GM23338 (cell line): ENCODE measurements around the gene CD3G. TPM values are rescaled to one million over a fixed set of nuclear protein-coding genes. Genes with fewer than 3 reads are reported as not detected.

ENCODE experiments used
- ATAC-seq: fragments of 200-7000 bp; cut with Tn5 transposase; 3 replicates; pipeline ENCODE4 v1.9.1; 2020
- DNase-seq: peaks from one replicate; pipeline ENCODE4 v3.0.0-alpha.2; 2015; ENCODE audit warnings: low spot score
- H2AFZ ChIP-seq: fragments of 200-600 bp; sonication (generic); 2 replicates; pipeline ENCODE4 v1.8.0; 2016; ENCODE audit warnings: antibody characterized with exemption, mild to moderate bottlenecking, moderate library complexity
- H3F3A ChIP-seq: fragments of 200-600 bp; sonication (generic); replicated peaks from 2 replicates; pipeline ENCODE4 v1.8.0; 2017; ENCODE audit warnings: antibody characterized with exemption, mixed run types, low read depth
- H3K27ac ChIP-seq: fragments of 200-600 bp; sonication (generic); 2 replicates; pipeline ENCODE4 v1.6.1; 2016; ENCODE audit warnings: low read depth
- H3K27me3 ChIP-seq: fragments of 200-600 bp; sonication (generic); 2 replicates; pipeline ENCODE4 v1.8.0; 2016; ENCODE audit warnings: mild to moderate bottlenecking, mixed run types, moderate library complexity; ENCODE audit not compliant: insufficient read depth
- H3K36me3 ChIP-seq: fragments of 200-600 bp; sonication (generic); 2 replicates; pipeline ENCODE4 v1.8.0; 2016; ENCODE audit warnings: mild to moderate bottlenecking; ENCODE audit not compliant: insufficient read depth
- H3K4me1 ChIP-seq: fragments of 200-600 bp; sonication (generic); 2 replicates; pipeline ENCODE4 v1.8.0; 2016; ENCODE audit warnings: mild to moderate bottlenecking, moderate library complexity; ENCODE audit not compliant: insufficient read depth
- H3K4me2 ChIP-seq: fragments of 200-600 bp; sonication (generic); 2 replicates; pipeline ENCODE4 v1.7.1; 2017; ENCODE audit warnings: mixed run types
- H3K4me3 ChIP-seq: fragments of 200-600 bp; sonication (generic); 2 replicates; pipeline ENCODE4 v1.6.1; 2016; ENCODE audit warnings: mixed run types
- H3K79me2 ChIP-seq: fragments of 200-600 bp; sonication (generic); replicated peaks from 2 replicates; pipeline ENCODE4 v1.8.0; 2017; ENCODE audit warnings: mild to moderate bottlenecking; ENCODE audit not compliant: insufficient read depth
- H3K9me2 ChIP-seq: fragments of 200-600 bp; sonication (generic); 2 replicates; pipeline ENCODE4 v1.8.0; 2017; ENCODE audit not compliant: insufficient read depth
- H4K20me1 ChIP-seq: fragments of 200-600 bp; sonication (generic); replicated peaks from 2 replicates; pipeline ENCODE4 v1.8.0; 2017; ENCODE audit warnings: mild to moderate bottlenecking; ENCODE audit not compliant: insufficient read depth
- H3K27ac Mint-ChIP-seq: 2 replicates; pipeline ENCODE4 v1.8.0; 2020; ENCODE audit warnings: inconsistent platforms, mild to moderate bottlenecking, moderate library complexity, mixed read lengths
- H3K27me3 Mint-ChIP-seq: 3 replicates; pipeline ENCODE4 v1.8.0; 2022; ENCODE audit warnings: low read depth, mild to moderate bottlenecking, moderate library complexity, mixed read lengths, inconsistent platforms; ENCODE audit not compliant: insufficient read depth, poor library complexity
- H3K36me3 Mint-ChIP-seq: 3 replicates; pipeline ENCODE4 v1.8.0; 2021; ENCODE audit warnings: low read depth, mild to moderate bottlenecking, inconsistent platforms, moderate library complexity, mixed read lengths
- H3K4me1 Mint-ChIP-seq: 3 replicates; pipeline ENCODE4 v1.8.0; 2020; ENCODE audit warnings: mild to moderate bottlenecking, inconsistent platforms, mixed read lengths
- H3K4me3 Mint-ChIP-seq: 3 replicates; pipeline ENCODE4 v1.8.0; 2021; ENCODE audit warnings: moderate library complexity, mild to moderate bottlenecking, inconsistent platforms, mixed read lengths
- H3K9me3 Mint-ChIP-seq: 3 replicates; pipeline ENCODE4 v1.8.0; 2020; ENCODE audit warnings: moderate library complexity, mild to moderate bottlenecking, inconsistent platforms, mixed read lengths
- CREB1 ChIP-seq: fragments of 250-450 bp; sonication (Bioruptor Pico); IDR thresholded peaks from 2 replicates; pipeline ENCODE4 v1.5.0; 2020; ENCODE audit warnings: low read depth, mild to moderate bottlenecking, moderate library complexity
- CTCF ChIP-seq, 2 experiments: fragments of 200-600 bp in 1 of 2; sonication (generic) in 1 of 2; conservative IDR thresholded peaks; 2 replicates each; pipeline versions ENCODE4 v1.5.1 to v1.6.1; 2016 to 2017; ENCODE audit warnings: antibody characterized with exemption in 2 of 2, low read depth in 2 of 2, mild to moderate bottlenecking in 2 of 2, moderate library complexity in 1 of 2
- ETS1 ChIP-seq: IDR thresholded peaks from 2 replicates; pipeline ENCODE4 v1.6.1; 2016; ENCODE audit warnings: antibody characterized with exemption
- EZH2 ChIP-seq: fragments of 200-600 bp; sonication (generic); IDR thresholded peaks from one replicate; pipeline ENCODE4 v1.8.0; 2017; ENCODE audit warnings: antibody characterized with exemption, mild to moderate bottlenecking, low read depth; ENCODE audit not compliant: unreplicated experiment
- EZH2phosphoT487 ChIP-seq: fragments of 200-600 bp; sonication (generic); IDR thresholded peaks from one replicate; pipeline ENCODE4 v1.8.1; 2018; ENCODE audit warnings: antibody characterized with exemption; ENCODE audit not compliant: unreplicated experiment
- JUNB ChIP-seq: IDR thresholded peaks from one replicate; pipeline ENCODE4 v1.6.1; 2016; ENCODE audit warnings: antibody characterized with exemption; ENCODE audit not compliant: unreplicated experiment
- NANOG ChIP-seq: IDR thresholded peaks from 2 replicates; pipeline ENCODE4 v1.6.1; 2016; ENCODE audit warnings: antibody characterized with exemption, borderline replicate concordance
- POLR2AphosphoS5 ChIP-seq: IDR thresholded peaks from 2 replicates; pipeline ENCODE4 v1.6.1; 2016; ENCODE audit warnings: antibody characterized with exemption, low read depth
- REST ChIP-seq: IDR thresholded peaks from one replicate; pipeline ENCODE4 v1.6.1; 2018; ENCODE audit warnings: antibody characterized with exemption; ENCODE audit not compliant: unreplicated experiment
- STAT1 ChIP-seq: IDR thresholded peaks from one replicate; pipeline ENCODE4 v1.6.1; 2016; ENCODE audit warnings: antibody characterized with exemption; ENCODE audit not compliant: unreplicated experiment
- ZNF114 ChIP-seq: fragments of 250-450 bp; sonication (Bioruptor Pico); IDR thresholded peaks from 2 replicates; pipeline ENCODE4 v1.5.0; 2020; ENCODE audit warnings: mild to moderate bottlenecking, moderate library complexity
- ZNF331 ChIP-seq: fragments of 250-450 bp; sonication (Bioruptor Pico); IDR thresholded peaks from 2 replicates; pipeline ENCODE4 v1.5.0; 2020; ENCODE audit warnings: low read depth, mild to moderate bottlenecking, moderate library complexity
- ZNF462 ChIP-seq: fragments of 250-450 bp; sonication (Bioruptor Pico); IDR thresholded peaks from 2 replicates; pipeline ENCODE4 v1.5.0; 2020; ENCODE audit warnings: mild to moderate bottlenecking, moderate library complexity
- polyA plus RNA-seq: library from polyadenylated mRNA; unstranded; fragments of >200 nt; fragmentation: Nextera tagmentation; extraction: Ambion mirVana; gene quantifications from 2 replicates; pipeline ENCODE4 v1.2.1, GENCODE V29; 2016
- total RNA-seq: library from RNA; depleted of rRNA; stranded (reverse); fragments of >200 nt; shearing (Covaris generic); gene quantifications from 2 replicates; pipeline ENCODE4 v1.2.3, GENCODE V29; 2014

Gene CD3G
- total and polyA plus RNA-seq, 2 experiments from 2014 or later: not detected

- no peaks in the 10 kb centered on the region for H3K9me3 Mint-ChIP-seq
- ATAC-seq: no peak
Measured at GRCh38 chr11:118383657-118384056, 39.5 kb downstream of the CD3G start.

More at GRCh38 chr11:118383657-118384056, 39.5 kb downstream of the CD3G start:
- Histone ChIP-seq H3K9me2 (no peaks in the 10 kb centered on the region), H3K27ac (no peak overlapping the region), H3K4me2 (no peak overlapping the region), H3K79me2 (no peaks in the 10 kb centered on the region), H3F3A (no peaks in the 10 kb centered on the region), H2AFZ (no peak overlapping the region), H3K36me3 (peaks cover 62% of the 10 kb centered on the region), H3K4me1 (no peaks in the 10 kb centered on the region), H3K4me3 (no peak overlapping the region), H4K20me1 (0 out of 2 replicates have a peak, but pooled peaks cover 6% of the 10 kb centered on the region), H3K27me3 (no peaks in the 10 kb centered on the region)
- Mint-ChIP-seq H3K27ac (no peak overlapping the region), H3K4me1 (no peaks in the 10 kb centered on the region), H3K36me3 (peaks cover 65% of the 10 kb centered on the region), H3K27me3 (peaks cover 2% of the 10 kb centered on the region), H3K4me3 (no peak overlapping the region)
- TF ChIP-seq REST: no peak
- no peak for TF ChIP-seq EZH2
- no peak for TF ChIP-seq JUNB
- TF ChIP-seq ZNF462: no peak
- no peak for TF ChIP-seq STAT1
- no peak for TF ChIP-seq ZNF331
- no peak for TF ChIP-seq POLR2AphosphoS5
- no peak for TF ChIP-seq NANOG
- TF ChIP-seq CREB1 (CRISPR knock-in tag): no peak
- TF ChIP-seq EZH2phosphoT487: no peak
- TF ChIP-seq CTCF (conservative IDR thresholded peaks at IDR 0.05; ENCODE audit: low read depth in 2 of 2): no peak
- no peak for TF ChIP-seq ZNF114 (CRISPR knock-in tag)
- TF ChIP-seq ETS1: no peak
- DNase-seq: no peak
